ENCODE results near the gene AP2A2. TPM values are rescaled to one million over a fixed set of nuclear protein-coding genes. Genes with fewer than 3 reads are reported as not detected.

Gene AP2A2
- total and polyA plus RNA-seq, 2 of the 4 experiments (the other 2 are of a cell fraction), result 19.9 to 49.0 TPM

- peaks cover 52% of the 10 kb centered on the region for H3K36me3 ChIP-seq (ENCODE audit: control insufficient read depth, insufficient read depth, low read length)
- H4K5ac ChIP-seq (ENCODE audit: low read depth, low read length), result no peak overlapping the region
- no peak for TF ChIP-seq MAFK (IDR thresholded peaks at IDR 0.05; ENCODE audit: low read depth, low read length)
- no peak for TF ChIP-seq RFX5 (IDR thresholded peaks at IDR 0.05; ENCODE audit: low read depth, low read length)
- no peak for TF ChIP-seq CHD1 (IDR thresholded peaks at IDR 0.05; ENCODE audit: low read depth, low read length)
- no peak for TF ChIP-seq USF2 (IDR thresholded peaks at IDR 0.05; ENCODE audit: low read depth, low read length)
- TF ChIP-seq, protein P1, sequence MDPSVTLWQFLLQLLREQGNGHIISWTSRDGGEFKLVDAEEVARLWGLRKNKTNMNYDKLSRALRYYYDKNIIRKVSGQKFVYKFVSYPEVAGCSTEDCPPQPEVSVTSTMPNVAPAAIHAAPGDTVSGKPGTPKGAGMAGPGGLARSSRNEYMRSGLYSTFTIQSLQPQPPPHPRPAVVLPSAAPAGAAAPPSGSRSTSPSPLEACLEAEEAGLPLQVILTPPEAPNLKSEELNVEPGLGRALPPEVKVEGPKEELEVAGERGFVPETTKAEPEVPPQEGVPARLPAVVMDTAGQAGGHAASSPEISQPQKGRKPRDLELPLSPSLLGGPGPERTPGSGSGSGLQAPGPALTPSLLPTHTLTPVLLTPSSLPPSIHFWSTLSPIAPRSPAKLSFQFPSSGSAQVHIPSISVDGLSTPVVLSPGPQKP (IDR thresholded peaks at IDR 0.05; ENCODE audit: borderline replicate concordance, low read depth, low read length), result no peak
- TF ChIP-seq, protein P2, sequence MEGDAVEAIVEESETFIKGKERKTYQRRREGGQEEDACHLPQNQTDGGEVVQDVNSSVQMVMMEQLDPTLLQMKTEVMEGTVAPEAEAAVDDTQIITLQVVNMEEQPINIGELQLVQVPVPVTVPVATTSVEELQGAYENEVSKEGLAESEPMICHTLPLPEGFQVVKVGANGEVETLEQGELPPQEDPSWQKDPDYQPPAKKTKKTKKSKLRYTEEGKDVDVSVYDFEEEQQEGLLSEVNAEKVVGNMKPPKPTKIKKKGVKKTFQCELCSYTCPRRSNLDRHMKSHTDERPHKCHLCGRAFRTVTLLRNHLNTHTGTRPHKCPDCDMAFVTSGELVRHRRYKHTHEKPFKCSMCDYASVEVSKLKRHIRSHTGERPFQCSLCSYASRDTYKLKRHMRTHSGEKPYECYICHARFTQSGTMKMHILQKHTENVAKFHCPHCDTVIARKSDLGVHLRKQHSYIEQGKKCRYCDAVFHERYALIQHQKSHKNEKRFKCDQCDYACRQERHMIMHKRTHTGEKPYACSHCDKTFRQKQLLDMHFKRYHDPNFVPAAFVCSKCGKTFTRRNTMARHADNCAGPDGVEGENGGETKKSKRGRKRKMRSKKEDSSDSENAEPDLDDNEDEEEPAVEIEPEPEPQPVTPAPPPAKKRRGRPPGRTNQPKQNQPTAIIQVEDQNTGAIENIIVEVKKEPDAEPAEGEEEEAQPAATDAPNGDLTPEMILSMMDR (conservative IDR thresholded peaks at IDR 0.05; ENCODE audit: low read depth, low read length), result no peak
- TF ChIP-seq NFE2L2 (IDR thresholded peaks at IDR 0.05; ENCODE audit: low read depth, low read length), result no peak
- no peak for TF ChIP-seq SMC3 (IDR thresholded peaks at IDR 0.05; ENCODE audit: low read depth, low read length)
- TF ChIP-seq CEBPB (IDR thresholded peaks at IDR 0.05; ENCODE audit: low read depth, low read length), result no peak
- no peak for TF ChIP-seq MXI1 (IDR thresholded peaks at IDR 0.05; ENCODE audit: borderline replicate concordance, low read depth, low read length)
- no peak for TF ChIP-seq FOS (IDR thresholded peaks at IDR 0.05; ENCODE audit: low read depth, low read length)
- no peak for TF ChIP-seq RCOR1 (IDR thresholded peaks at IDR 0.05; ENCODE audit: insufficient replicate concordance, low read length)
- TF ChIP-seq MAZ (IDR thresholded peaks at IDR 0.05; ENCODE audit: borderline replicate concordance, low read depth, low read length), result no peak
- TF ChIP-seq POLR2A (IDR thresholded peaks at IDR 0.05; ENCODE audit: low read depth, low read length), result no peak
- in situ Hi-C loops (cut with MboI; ENCODE audit: low sequenced_read_pairs) (no loop called here), intact Hi-C loops (cut with micrococcal nuclease) (no loop called here), dilution Hi-C loops (cut with HindIII; ENCODE audit: low sequenced_read_pairs, unreplicated experiment) (no loop called here)
- H3K4me3 ChIP-seq (ENCODE audit: insufficient read depth, low read depth, low read length), result no peak overlapping the region
- no peak for ATAC-seq (ENCODE audit: low read depth)
- 82% methylated on average over 8 of the region's 10 CpGs; no CpG with 5 or more reads in 1 of the 2 experiments for WGBS, 2 experiments (ENCODE audit: extremely low coverage in 2 of 2, insufficient read length in 1 of 2)
- peaks cover 6 to 52% of the 10 kb centered on the region in 2 experiments; a peak in 2 of 4 replicates for H3K79me1 ChIP-seq (ENCODE audit: low read depth in 1 of 2, low read length in 2 of 2)
- no peak overlapping the region for H3K56ac ChIP-seq (ENCODE audit: extremely low read depth, insufficient read depth, low read length)
- H3K4me2 ChIP-seq (ENCODE audit: low read depth, low read length), result no peak overlapping the region
- POLR2A ChIA-PET (ENCODE audit: unreplicated experiment), result no interaction called here
- H3K18ac ChIP-seq (ENCODE audit: low read depth, low read length), result no peak overlapping the region
- H4K8ac ChIP-seq (ENCODE audit: low read depth in 2 of 2, low read length in 2 of 2), result no peak overlapping the region
- no peak overlapping the region for H2AFZ ChIP-seq (replicated peaks; ENCODE audit: low read length, poor library complexity)
- H4K20me1 ChIP-seq (ENCODE audit: insufficient read depth, low read length), result peaks cover 52% of the 10 kb centered on the region
- DNase-seq, result no peak
- H3K4me1 ChIP-seq (ENCODE audit: control insufficient read depth, insufficient read depth, low read length), result no peaks in the 10 kb centered on the region
- no peak overlapping the region for H3K23ac ChIP-seq (ENCODE audit: low read depth, low read length)
- H3K9me1 ChIP-seq (ENCODE audit: insufficient read depth, low read length), result no peaks in the 10 kb centered on the region
- no peak overlapping the region for H3K27ac ChIP-seq (ENCODE audit: insufficient read depth, low read length)
- no peak overlapping the region for H4K91ac ChIP-seq (ENCODE audit: insufficient read depth, low read depth, low read length)
- no peaks in the 10 kb centered on the region for H3K9me3 ChIP-seq (ENCODE audit: control insufficient read depth, insufficient read depth, low read length)
- no peak overlapping the region for H2AK5ac ChIP-seq (ENCODE audit: low read depth, low read length)
- no peak overlapping the region for H2BK20ac ChIP-seq (ENCODE audit: low read depth, low read length)
- no peak overlapping the region for H2BK15ac ChIP-seq (ENCODE audit: low read depth, low read length)
- no TSS peak for BruUV-seq (replicated peaks)
- no peak overlapping the region for H2BK5ac ChIP-seq (ENCODE audit: low read depth, low read length, poor library complexity, severe bottlenecking)
- H2AK9ac ChIP-seq (replicated peaks; ENCODE audit: low read depth, low read length, poor library complexity), result no peak overlapping the region
- no peak overlapping the region for H3K9ac ChIP-seq (ENCODE audit: low read depth, low read length)
- CTCF ChIA-PET, result no interaction called here
- H3K4ac ChIP-seq (ENCODE audit: low read depth, low read length), result no peak overlapping the region
- no peak overlapping the region for H2BK120ac ChIP-seq (ENCODE audit: low read depth, low read length)
- no peaks in the 10 kb centered on the region for H3K27me3 ChIP-seq (ENCODE audit: control insufficient read depth, insufficient read depth, low read length)
- H3K14ac ChIP-seq (replicated peaks; ENCODE audit: low read depth, low read length), result no peak overlapping the region
Measured at GRCh38 chr11:999009-999408, 73.3 kb downstream of the AP2A2 start.

All from IMR-90 (cell line).